Neural progenitor cell (in vitro differentiated cells): ENCODE measurements around the gene TMEM217.

ENCODE experiments used
- EZH2 ChIP-seq: fragments of 200-600 bp; sonication (generic); IDR thresholded peaks from 2 replicates; pipeline ENCODE4 v1.6.1; 2017; ENCODE audit warnings: antibody characterized with exemption, mild to moderate bottlenecking, moderate library complexity
- EZH2phosphoT487 ChIP-seq: fragments of 200-600 bp; sonication (generic); IDR thresholded peaks from 2 replicates; pipeline ENCODE4 v1.6.1; 2017; ENCODE audit warnings: antibody characterized with exemption
- TF ChIP-seq, protein P1 (sequence below): fragments of 200-600 bp; sonication (generic); IDR thresholded peaks from 2 replicates; pipeline ENCODE4 v1.5.1; 2017; ENCODE audit warnings: antibody characterized with exemption, mild to moderate bottlenecking

- TF ChIP-seq, protein P1, sequence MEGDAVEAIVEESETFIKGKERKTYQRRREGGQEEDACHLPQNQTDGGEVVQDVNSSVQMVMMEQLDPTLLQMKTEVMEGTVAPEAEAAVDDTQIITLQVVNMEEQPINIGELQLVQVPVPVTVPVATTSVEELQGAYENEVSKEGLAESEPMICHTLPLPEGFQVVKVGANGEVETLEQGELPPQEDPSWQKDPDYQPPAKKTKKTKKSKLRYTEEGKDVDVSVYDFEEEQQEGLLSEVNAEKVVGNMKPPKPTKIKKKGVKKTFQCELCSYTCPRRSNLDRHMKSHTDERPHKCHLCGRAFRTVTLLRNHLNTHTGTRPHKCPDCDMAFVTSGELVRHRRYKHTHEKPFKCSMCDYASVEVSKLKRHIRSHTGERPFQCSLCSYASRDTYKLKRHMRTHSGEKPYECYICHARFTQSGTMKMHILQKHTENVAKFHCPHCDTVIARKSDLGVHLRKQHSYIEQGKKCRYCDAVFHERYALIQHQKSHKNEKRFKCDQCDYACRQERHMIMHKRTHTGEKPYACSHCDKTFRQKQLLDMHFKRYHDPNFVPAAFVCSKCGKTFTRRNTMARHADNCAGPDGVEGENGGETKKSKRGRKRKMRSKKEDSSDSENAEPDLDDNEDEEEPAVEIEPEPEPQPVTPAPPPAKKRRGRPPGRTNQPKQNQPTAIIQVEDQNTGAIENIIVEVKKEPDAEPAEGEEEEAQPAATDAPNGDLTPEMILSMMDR = no peak
- TF ChIP-seq EZH2 (no peak), EZH2phosphoT487 (no peak)
Measured at GRCh38 chr6:37239950-37240713, 17.8 kb downstream of the TMEM217 start.
